UCSD-AML1 (cell line): ENCODE data around the gene TP53I11.
A peak's percentile ranks its signal among the peaks of the same experiment; 100 is the strongest.

ENCODE experiments used
- DNase-seq: peaks from one replicate; lab custom pipeline; 2025; ENCODE audit not compliant: unreplicated experiment; lab: John Stamatoyannopoulos, UW

TP53I11 gene

DNA sequence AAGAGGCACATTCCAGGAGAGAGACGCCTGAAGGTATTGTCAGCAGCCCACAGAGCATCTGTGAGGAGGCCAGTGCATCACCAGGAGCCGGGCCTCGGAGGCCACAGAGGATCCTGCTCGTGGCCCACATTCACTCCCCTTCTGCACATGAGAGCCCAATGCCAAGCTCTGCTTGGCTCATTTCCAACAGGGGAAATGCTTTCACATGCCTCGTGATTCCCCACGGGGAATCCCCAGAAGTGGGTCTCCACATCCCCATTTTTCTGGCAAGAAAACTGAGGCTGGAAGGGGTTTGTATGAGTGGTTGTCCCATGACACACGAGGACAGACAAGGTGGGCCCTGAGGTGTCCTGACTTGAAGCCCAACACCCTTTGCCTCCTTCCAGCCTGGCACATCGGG is 34.4 kb downstream of the TP53I11 start:
- DNase-seq = no peak

GRCh38 chr11:44915621-44916020 is 35.1 kb downstream of the TP53I11 start:
- peak; percentile 68 for DNase-seq

DNA sequence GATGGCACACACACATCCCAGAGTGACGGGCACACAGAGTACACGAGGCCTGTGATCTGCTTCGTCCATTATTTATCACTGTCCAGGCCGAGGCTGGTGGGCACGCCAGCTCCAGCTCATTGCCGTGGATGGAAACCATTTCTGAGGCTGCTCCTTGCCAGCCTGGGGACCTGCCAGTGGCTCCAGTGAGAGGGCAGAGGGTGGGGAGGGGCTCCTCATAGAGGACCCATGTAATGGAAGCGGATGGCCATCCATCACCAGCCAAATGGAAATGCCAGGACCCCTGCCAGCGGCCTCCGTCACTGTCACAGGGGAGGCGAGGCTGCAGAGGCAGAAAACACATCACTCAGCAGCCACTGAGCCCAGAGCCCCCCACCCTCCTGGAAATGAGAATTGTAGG is 35.7 kb downstream of the TP53I11 start:
- DNase-seq = no peak

DNA sequence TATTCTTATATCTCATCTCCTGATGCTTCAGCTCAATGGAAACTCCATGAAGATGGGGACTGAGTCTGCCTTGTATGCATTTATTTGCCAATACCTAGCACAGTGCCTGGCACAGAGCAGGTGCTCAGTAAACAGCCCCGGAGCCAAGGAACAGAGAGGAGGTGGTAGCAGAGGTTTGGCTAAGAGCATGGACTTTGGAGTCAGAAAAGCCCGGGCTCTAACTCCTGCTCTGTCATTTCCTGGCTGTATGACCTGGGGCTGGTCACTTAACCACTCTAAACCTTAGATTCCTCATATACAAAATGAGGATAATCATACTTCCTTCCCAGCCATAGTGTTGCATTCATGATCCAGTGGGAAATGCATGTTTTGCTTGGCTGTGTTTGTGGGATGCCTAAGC is 36.6 kb downstream of the TP53I11 start:
- no peak for DNase-seq

DNA sequence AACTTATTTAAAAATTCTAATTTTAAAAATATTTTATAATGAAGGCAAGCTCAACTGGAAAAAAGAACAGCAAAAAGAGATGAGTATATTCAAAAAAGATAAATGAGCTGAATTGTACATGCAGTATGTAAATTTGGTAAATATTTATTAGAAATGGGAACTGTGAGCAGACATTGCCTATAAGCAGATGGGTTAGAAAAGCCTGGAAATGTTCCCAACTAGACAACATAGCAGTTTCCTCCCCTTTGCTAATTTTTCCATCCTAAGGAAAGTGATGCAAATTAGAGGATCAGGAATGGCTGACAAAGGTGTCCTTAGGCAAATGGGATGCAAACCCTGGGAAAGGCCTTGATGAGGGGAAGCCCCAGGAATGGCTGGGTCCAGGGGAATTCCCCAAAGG is 37.2 kb downstream of the TP53I11 start:
- DNase-seq = no peak

DNA sequence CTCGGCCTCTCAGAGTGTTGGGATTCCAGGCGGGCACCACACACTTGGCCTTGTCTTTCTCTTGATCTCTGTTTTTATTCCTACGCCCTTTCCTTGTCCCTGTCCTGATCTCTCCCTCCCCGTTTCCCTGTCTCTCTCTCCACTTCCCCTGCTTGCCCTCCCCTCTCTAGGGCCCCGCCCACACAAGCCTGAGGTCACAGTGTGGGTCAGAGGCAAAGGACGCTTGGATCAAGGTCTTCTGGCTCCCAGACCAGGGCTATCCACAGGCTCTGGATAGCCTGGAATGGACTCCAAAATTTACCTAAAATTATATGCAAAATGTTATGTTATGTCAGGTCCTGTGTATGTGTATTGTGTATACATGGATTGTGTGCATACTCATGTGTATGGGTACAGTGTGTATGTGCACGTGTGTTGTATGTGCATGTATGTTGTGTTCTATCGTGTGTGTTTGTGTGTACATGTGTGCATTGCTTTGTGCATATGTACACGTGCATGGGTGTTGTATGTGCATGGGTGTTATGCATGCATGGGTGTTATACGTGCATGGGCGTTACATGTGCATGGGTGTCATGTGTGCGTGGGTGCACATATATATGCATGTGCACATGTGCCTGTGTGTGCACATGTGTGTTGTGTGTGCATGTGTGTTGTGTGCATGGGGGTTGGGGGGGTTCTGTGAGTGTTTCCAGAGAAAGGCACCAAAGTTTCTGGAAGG is 38.3 kb downstream of the TP53I11 start:
- DNase-seq = no peak

DNA sequence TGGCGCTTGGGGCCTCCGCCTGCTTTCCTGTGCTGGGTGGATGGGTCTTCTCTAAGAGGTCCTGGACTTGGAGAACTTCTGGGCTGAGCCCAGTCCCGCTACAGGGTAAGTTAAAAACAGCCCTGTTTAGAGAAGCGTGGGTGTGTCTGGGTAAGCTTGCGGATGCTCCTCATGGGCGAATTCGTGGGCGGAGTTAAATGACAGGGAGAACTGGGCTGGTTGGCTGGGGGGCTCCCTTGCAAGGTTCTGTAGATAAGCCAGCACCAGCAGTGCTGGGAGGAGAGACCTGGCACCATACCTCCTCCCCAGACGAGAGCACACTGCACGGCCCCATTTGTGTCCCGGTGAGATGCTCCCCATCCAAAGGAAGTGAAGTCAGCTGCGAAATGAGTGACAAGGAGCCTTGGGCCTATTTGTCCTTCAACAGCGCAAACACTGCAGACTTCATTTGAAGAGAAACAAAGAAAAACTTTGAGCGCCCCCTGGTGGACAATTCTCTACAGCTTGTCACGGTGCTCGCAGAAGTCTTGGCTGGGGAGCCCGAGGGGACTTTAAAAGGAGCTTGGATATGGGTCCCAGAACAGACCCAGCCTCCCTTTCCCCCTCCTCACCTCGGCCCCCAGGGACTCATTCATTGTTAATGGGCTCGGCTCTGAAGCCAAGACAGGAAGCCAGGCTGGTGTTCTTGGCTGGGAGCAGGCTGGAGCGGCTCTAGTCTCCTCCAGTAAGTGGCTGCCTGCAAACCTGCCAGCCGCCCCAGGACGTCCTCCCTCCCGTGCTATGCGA is 39.5 kb downstream of the TP53I11 start:
- DNase-seq = peak; percentile 69

DNA sequence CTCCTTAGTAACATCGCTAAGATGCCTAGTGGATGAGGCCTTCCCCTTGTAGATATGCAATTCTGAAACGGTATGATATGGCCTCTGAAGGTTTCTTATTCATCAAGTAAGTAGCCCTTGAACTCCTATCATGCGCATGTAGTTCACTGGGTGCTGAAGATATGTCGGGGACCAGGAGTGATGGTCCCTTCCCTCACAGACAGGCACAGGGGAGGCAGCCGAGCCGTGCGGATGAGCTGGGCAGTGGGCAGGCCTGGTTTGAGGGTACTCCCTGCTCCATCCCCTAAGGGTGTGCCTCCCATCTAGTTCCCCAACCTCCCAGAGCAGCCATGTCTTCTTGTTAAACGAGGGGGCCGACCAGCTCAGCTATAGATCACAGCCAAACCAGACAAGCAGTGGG is 40.1 kb downstream of the TP53I11 start:
- DNase-seq = no peak

GRCh38 chr11:44909557-44909956 is 41.1 kb downstream of the TP53I11 start:
- no peak for DNase-seq

DNA sequence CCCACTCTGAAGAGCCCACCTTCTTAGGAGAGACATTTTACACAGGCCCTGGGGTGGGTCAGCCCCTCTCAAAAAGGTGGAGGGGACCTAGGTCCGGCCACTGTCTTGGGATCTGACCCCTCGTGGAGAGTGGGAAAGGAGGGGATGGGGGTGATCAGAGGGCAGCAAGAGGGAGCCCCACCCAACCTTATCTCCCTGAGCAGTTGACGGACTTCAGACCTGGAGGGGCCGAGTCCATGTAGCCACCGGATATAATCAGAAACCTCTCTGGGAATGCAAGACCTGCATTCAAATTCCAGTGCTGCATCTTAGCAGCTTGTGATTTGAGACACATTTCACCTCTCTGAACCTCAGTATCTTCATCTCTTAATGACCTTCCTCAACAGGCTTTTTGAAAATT is 44.0 kb downstream of the TP53I11 start:
- DNase-seq = no peak

DNA sequence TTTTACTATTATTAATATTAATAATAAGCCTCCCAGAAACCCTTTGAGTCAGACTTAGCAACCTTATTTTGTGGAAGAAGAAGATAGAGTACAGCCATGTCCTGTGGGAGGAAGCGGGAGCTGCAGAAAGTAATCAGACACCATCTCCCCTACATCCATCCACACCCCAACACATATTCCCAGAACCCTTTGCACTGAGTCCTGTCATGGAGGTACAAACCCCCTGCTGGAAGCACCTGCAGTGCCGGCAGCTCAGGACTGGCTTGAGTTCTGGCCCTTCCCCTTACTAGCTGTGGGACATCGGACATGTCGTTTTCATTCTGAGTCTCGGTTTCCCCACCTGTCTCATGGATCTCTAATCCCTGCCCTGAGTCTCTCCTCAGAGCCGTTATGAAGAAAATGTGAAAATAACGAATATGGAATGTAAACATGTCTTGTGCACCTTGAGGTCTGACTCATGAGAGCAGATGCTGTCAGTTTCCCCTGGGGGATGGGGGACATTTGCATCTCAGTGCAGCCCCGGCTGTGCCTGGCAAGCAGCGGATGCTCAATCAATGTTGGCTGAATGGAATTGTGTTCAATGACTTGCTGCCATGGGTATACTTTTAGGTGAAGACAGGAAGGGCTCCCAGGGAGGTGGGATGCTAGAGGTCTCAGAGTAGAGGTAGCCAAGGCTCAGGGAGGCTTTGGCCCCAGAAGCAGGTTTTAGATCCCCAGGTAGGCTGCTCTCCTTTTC is 45.4 kb downstream of the TP53I11 start:
- no peak for DNase-seq

- DNase-seq = no peak
These were observed 46.2 kb downstream of the TP53I11 start for GRCh38 chr11:44904261-44905020.

DNA sequence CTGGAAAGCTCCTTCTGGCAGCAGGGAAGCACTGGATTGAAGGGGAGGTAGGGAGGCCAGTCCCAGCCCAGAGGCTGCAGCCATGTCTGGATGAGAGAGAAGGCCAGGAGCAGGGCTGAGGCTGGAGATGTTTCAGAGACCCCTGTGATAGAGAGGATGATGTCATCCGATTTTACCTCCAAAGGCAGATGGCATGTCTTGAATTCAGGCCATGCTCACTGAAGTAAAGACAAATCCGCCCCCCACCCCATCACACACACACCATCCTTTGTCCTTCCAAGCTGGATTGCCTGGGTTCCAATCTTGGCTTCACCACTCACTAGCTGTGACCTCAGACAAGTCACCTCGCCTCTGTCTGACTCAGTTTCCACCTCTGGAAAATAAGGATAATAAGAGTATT is 47.2 kb downstream of the TP53I11 start:
- no peak for DNase-seq

DNA sequence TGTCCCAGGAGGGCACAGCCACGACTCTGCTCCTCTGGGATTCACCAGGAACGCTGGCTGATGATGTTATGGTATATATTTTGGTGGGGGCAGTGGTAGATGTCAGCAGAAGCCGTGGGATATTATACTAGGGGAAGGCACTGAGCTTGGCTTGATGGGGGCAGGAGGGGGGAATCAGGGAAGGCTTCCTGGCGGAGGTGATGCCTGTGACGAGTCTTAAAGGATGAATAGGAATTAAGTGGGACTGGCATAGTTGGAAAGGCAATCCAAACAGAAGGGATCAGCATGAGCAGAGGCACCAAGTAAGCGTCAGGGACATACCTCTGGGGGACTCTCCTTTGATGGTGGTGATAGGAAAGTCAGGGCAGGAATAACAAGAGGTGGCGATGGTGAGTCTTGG is 47.6 kb downstream of the TP53I11 start:
- DNase-seq = no peak

DNA sequence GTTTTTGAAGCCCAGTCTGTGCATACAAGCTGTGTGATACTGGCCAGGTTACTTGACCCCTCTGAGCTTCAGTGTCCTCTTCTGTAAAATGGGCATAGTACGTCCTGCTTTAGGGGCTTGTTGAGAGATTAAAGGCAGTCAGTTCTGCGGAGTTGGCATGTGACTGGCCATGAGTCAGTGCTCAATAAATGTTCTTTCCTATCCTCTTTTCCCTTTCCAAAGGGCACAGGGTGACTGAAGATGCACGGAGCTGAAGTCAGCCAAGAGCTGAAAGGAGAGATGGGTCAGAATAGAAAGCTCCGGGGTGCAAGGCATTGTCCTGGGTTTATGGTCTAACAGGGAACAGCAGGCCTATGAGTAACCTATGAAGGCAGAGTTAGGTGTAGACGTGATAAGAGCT is 48.9 kb downstream of the TP53I11 start:
- no peak for DNase-seq

DNA sequence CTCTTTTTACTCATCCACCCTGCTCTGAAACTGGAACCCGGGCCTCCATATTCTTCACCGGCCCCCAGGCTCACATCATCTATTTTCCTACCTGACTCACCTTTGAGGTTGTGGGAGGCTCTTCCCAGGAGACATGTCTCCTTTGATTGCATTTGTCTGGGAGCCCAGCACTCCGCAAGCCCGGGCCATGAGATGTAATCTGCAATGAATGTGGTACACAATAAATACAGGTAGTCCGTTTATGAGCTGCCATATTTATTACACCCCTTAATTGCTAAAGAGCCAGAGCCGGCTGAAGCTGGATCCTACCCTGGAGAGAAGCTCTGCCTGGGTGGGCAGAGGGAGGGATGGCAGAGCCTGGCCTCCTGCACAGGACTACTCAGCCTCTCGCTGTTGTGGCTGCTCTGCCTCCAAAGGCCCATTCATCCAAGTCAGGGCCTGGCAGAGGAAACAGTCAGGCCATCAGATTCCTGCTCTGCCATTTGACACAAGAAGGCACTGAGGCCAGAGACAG is 49.5 kb downstream of the TP53I11 start:
- DNase-seq = no peak

DNA sequence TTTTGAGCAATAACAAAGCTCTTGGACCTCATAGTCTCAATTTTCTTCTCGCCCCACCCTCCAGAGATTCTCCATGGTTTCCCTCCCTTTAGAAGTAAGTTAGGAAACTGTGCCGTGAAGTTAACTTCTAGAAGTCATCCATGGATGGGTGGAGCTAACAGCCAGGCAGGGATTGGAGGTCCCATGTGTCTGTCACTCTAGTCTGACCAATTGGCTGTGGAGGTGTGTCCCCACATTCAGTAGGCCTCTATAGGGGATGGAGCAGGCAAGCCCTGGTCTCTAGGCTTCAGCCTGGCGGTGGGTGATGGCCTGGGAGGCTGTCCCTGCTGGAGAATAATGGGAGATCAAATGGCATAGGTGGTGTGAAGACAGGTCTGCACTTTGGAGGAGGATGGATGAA is 50.7 kb downstream of the TP53I11 start:
- peak; percentile 64 for DNase-seq

DNA sequence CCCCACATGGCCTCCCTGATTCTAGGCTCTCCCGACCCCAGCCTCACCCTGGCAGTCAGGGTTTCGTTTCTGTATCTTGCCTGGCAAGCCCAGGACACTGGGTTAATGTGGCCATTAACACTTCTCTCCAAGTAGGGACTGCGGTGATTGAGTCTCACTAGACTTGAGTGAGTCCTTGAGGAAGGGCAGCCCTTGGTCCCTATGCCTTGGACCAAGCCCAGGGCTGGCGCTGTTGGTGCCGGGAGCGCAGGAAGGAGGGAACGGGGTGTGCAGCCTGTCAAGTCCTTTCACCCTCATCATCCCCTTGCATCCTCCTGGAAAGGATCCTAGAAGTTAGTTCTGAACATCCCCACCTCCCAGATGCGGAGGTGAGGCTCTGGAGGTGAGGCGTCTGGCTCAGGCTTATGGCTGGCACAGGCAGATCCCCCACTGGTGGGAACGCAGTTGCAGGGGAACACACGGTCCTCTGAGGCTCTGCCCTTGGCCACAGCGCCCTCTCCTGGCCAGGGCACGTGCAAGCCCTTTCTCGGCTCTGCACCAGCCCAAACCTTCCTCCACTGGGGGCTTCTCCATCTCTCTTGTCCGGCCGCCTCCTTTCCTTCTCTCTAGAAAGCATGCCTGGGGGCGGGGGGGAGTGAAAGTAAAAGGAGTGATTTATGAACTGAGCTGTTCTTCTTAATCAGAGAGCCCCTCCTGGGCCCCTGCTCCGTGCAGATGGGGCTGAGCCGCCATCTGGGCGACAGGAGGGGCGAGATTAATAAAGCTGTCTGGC is 56.7 kb downstream of the TP53I11 start:
- DNase-seq = peak; percentile 76

DNA sequence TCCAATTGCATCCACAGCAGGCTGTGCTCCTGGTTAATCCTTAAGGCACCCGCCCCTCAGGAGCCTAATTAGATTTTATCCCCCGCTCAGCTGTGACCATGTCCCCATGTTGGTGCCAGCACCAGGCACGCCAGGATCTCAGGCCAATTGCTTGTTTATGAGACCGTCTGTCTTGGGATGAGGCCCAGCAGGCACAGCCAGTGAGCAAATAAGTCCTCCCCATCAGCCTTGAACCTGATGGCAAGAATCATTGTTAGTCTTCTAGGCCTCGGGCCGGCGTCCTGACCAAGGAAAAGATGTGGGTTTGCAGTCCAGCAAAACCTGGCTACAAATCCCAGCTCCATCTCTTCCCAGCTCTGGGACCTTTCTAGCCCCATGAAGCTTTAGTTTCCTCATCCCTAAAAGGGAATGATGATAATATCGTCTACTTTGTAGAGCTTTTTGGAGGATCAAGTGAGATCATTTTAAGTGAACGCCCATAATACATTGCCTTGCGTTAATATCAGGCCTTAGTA is 57.3 kb downstream of the TP53I11 start:
- DNase-seq = no peak

- DNase-seq = no peak
These were observed 57.8 kb downstream of the TP53I11 start for GRCh38 chr11:44892843-44893242.
